C4-2B (cell line): Measurements from ENCODE around the gene TNRC6B.

Source experiments
- H3K27ac ChIP-seq: fragments of 450-650 bp; 2 replicates; pipeline ENCODE4 v1.5.1; 2017
- CTCF ChIP-seq: fragments of 450-650 bp; conservative IDR thresholded peaks from 2 replicates; pipeline ENCODE4 v1.5.1; 2017; ENCODE audit warnings: mild to moderate bottlenecking
- ZFX ChIP-seq: fragments of 450-650 bp; IDR thresholded peaks from 2 replicates; pipeline ENCODE4 v1.6.1; 2017

TNRC6B gene

GRCh38 chr22:40198733-40199132 lies 21.0 kb downstream of the TNRC6B start:
- TF ChIP-seq CTCF (no peak), ZFX (no peak)
- peak overlapping the region; percentile 47 for H3K27ac ChIP-seq

DNA sequence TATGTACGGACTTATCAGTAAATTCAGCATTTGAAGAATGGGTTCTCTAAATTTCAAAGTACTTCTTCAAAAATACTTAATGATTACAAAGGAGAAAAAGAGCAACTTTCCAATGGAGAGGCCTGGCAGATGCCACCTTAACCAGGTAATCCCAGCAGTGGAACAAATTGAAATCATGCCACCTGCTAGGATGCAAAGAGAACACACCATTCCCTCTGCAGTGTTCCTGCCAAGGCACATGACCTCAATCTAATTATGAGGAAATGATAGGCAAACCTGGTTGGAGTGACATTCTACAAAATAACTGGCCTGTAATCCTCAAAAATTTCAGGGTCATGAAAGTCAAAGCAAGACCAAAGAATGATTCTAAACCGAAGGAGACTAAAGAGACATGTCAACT lies 21.5 kb downstream of the TNRC6B start:
- peak overlapping the region; percentile 52 for H3K27ac ChIP-seq

GRCh38 chr22:40199852-40200251 lies 22.1 kb downstream of the TNRC6B start:
- peak overlapping the region; percentile 52 for H3K27ac ChIP-seq
- TF ChIP-seq CTCF, result no peak
- TF ChIP-seq ZFX, result no peak

More for the DNA sequence above, 21.5 kb downstream of the TNRC6B start:
- TF ChIP-seq CTCF, result no peak

DNA sequence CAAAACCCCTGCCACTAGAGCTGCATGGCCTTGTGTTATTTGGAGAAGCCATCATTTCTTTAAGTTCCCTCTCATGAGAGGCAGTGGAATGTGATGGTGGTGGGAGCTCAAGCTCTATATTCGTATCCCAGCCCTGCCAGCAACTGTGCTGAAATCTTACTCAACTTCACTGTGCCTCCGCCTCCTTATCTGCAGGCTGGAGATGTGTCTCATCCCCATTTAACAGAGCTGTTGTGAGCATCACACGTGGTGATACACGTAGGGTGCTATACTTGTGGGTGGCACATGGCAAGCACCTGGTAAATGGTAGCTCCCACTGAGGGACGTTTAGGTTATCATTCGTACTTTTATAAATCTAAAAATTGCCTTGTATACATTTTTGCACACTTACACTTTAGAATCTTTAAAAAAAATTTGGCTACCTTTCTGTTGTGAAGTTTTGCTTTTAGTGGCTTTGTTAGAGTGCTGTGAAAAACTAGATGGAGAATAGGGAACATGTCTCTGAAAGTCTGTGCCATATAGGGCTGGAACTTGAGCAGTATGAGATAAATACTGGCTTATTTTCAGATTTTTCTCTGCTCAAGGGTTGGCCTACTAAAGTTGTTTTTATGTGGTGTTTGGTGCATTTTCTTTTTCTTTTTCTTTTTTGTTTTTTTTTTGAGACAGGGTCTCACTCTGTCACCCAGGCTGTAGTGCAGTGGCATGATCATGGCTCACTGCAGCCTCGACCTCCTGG lies 23.2 kb downstream of the TNRC6B start:
- TF ChIP-seq CTCF (no peak), ZFX (no peak)
- no peak overlapping the region for H3K27ac ChIP-seq

DNA sequence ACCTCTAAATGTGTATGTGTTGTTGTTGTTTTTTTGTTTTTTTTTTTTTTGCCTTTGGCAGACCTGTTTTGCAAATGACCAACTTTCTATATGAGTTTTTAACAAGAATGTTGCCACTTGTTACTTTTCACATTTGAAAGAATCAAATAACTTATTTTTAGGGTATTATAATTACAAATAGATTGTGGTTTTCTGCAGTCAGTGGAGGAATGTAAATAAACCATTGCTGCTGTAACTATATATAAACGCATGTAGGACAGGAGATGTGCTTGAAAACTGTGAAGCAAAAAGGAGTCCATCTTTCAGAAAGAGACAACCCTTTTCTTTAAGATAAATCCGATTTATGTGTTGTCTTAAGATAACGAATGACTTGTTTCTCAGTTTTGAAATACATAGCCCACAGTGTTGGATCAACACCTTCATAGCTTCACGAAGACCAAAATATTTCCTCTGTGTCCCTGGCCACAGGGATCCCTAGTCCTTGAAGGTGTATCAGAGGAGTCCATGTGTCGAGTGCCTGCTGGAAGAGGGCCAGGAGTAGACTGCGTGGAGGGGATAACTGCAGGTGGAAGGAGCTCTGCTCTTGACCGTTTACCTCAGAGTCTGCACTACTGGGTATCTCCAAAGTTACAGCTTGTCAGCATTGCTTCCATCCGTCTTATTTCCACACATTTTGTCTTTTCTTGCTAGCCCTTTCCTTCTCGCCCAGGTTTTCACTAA lies 24.7 kb downstream of the TNRC6B start:
- no peak overlapping the region for H3K27ac ChIP-seq
- TF ChIP-seq CTCF, result no peak

GRCh38 chr22:40203572-40203971 lies 25.8 kb downstream of the TNRC6B start:
- H3K27ac ChIP-seq, result no peak overlapping the region
- TF ChIP-seq CTCF (no peak), ZFX (no peak)

- TF ChIP-seq CTCF (no peak), ZFX (no peak)
- no peak overlapping the region for H3K27ac ChIP-seq
These were observed 26.8 kb downstream of the TNRC6B start for GRCh38 chr22:40204321-40205116.
